ENCODE data around the gene TPPP3.
"Not testable (repeated sequence)": the region's sequence is repeated elsewhere in the genome, so short reads cannot be mapped to it uniquely, and the experiment has no call there.

GRCh38 chr16:67415421-67415820 lies 22.1 kb upstream of the TPPP3 start:
- TF ChIP-seq CTCF (IDR thresholded peaks at IDR 0.05; ENCODE audit: low read length); EZH2 (IDR thresholded peaks at IDR 0.05; ENCODE audit: borderline replicate concordance, low read length): not testable (repeated sequence)
